ENCODE data around the gene LHX8.
"Not testable (repeated sequence)": the region's sequence is repeated elsewhere in the genome, so short reads cannot be mapped to it uniquely, and the experiment has no call there.

The LHX8 gene

DNA sequence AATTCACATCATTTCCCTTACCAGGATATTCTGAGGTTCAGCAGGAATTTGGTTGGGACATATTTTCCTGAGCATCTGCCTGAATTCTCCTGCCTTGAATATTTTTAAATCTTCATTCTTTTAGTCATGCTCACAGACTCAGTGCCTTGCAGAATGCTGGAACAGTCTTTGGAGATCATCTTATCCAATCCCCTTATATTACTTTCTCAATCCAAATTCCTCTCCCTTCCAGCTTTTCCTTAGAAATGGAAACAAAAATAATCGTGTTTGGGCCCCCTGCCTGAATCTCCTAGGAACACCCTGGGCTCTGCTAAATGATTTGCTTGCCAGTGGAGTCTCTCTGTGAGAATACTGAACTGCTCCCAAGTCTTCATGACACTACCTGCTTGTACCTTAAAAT lies 38.4 kb downstream of the LHX8 start:
- TF ChIP-seq, protein P1, sequence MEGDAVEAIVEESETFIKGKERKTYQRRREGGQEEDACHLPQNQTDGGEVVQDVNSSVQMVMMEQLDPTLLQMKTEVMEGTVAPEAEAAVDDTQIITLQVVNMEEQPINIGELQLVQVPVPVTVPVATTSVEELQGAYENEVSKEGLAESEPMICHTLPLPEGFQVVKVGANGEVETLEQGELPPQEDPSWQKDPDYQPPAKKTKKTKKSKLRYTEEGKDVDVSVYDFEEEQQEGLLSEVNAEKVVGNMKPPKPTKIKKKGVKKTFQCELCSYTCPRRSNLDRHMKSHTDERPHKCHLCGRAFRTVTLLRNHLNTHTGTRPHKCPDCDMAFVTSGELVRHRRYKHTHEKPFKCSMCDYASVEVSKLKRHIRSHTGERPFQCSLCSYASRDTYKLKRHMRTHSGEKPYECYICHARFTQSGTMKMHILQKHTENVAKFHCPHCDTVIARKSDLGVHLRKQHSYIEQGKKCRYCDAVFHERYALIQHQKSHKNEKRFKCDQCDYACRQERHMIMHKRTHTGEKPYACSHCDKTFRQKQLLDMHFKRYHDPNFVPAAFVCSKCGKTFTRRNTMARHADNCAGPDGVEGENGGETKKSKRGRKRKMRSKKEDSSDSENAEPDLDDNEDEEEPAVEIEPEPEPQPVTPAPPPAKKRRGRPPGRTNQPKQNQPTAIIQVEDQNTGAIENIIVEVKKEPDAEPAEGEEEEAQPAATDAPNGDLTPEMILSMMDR (IDR thresholded peaks at IDR 0.05; ENCODE audit: control extremely low read depth, extremely low read depth, low read depth, missing control alignments): no peak
- no peak for DNase-seq (ENCODE audit: extremely low spot score)
- ChIA-PET POLR2A (no interaction called here), CTCF (interaction anchor here (0.9 to 1.4 kb wide), 3 partner anchors 12 to 15 kb away, joined by 3 to 5 read pairs (median 3); no protein-coding TSS in a partner anchor)

DNA sequence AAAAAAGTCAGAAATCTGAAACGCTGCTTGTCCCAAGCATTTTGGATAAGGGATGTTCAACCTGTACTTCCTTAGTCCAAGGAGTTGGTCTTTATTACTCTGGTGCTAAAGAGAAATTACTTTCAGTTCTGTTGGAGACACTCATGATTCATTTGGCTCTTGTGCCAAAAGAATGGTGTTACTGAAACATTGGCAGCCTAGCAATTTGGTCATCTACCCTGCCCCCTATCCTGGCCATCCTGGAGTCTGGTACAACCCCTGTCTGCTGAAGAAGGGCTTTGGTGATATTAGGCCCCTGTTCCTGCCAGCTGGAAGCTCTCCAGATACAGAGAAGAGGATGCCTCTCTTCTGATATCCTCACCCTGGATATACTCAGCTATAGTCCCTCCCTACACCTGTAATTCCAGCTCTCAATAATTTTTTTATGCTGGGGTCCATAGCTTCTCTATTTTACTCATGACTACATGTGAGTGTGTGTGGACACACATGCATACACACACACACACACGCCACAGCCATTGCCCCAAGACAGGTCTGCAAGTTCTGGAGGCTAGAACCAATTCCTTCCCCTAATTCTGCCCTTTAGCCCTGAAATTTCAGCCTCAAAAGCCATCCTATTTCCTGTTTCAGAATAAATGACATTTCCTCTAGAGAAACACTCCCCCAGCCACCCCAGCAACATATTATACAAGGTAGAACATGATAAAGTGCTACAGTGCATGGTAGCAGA lies 40.0 kb downstream of the LHX8 start:
- DNase-seq (ENCODE audit: extremely low spot score): no peak
- ChIA-PET POLR2A (no interaction called here), CTCF (interaction anchor here (1.2 kb wide), 1 partner anchor 402 kb away, joined by 3 read pairs; no protein-coding TSS in a partner anchor)
- TF ChIP-seq, protein P1 (IDR thresholded peaks at IDR 0.05; ENCODE audit: control extremely low read depth, extremely low read depth, low read depth, missing control alignments): no peak

GRCh38 chr1:75181214-75181955 lies 47.2 kb downstream of the LHX8 start:
- POLR2A ChIA-PET; DNase-seq (ENCODE audit: extremely low spot score); CTCF ChIA-PET: not testable (repeated sequence)

DNA sequence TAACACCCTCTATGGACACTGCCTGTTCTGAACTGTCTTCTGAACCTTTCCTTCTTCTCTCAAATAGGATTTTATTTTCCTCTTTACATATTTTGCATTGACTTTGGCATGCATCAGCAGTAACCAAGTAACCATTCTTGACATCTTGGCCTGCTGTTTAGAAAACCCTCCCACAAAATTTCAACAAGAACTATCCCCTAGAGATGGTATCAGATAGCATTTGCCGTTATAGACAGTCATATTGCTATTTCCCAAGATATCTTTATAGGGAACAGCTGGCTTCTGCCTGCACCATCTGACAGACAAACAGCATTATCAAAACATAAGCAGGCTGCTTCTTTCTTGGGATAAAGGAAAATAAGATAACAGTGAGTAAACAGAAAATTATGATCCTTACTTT lies 54.7 kb downstream of the LHX8 start:
- DNase-seq (ENCODE audit: extremely low spot score): no peak
- TF ChIP-seq, protein P1 (IDR thresholded peaks at IDR 0.05; ENCODE audit: control extremely low read depth, extremely low read depth, low read depth, missing control alignments): no peak
- ChIA-PET POLR2A (no interaction called here), CTCF (interaction anchor here (2.0 kb wide), 1 partner anchor 14 kb away, joined by 7 read pairs; no protein-coding TSS in a partner anchor)

- no peak for DNase-seq (ENCODE audit: extremely low spot score)
- POLR2A ChIA-PET: no interaction called here
- CTCF ChIA-PET: interaction anchor here (1.2 to 7.4 kb wide), 2 partner anchors 14 to 424 kb away, joined by 3 to 104 read pairs; no protein-coding TSS in a partner anchor
- TF ChIP-seq, protein P1 (IDR thresholded peaks at IDR 0.05; ENCODE audit: control extremely low read depth, extremely low read depth, low read depth, missing control alignments): no peak
Observed at GRCh38 chr1:75198163-75198562, 64.0 kb downstream of the LHX8 start.

DNA sequence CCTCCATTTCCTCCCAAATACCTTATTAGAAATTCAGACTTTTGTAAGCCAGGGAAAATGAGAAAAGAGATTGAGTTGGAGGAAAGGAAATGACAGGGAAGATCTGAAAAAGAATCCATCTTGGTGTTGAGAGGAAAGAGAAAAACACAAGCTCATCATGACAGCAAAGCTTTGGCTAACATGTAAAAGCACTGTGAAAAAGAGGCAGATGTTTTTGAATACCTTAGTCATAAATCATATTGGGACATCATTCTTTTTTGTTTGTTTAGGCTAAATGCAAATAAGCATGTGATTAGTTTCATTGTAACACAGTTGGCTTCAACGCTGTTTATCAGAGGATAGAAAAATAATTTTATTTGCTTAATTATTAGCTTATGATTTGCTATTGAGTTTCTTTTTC lies 64.6 kb downstream of the LHX8 start:
- CTCF ChIA-PET: interaction anchor here (1.2 to 7.4 kb wide), 2 partner anchors 13 to 425 kb away, joined by 3 to 104 read pairs; no protein-coding TSS in a partner anchor
- no peak for DNase-seq (ENCODE audit: extremely low spot score)

More for the DNA sequence above, 64.6 kb downstream of the LHX8 start:
- POLR2A ChIA-PET: no interaction called here
- TF ChIP-seq, protein P1 (IDR thresholded peaks at IDR 0.05; ENCODE audit: control extremely low read depth, extremely low read depth, low read depth, missing control alignments): no peak

Data from GM10248 (cell line).